H9 (cell line): ENCODE measurements around the gene TPD52L1. TPM values are rescaled to one million over a fixed set of nuclear protein-coding genes. Genes with fewer than 3 reads are reported as not detected.

ENCODE experiments used
- DNase-seq: peaks from one replicate; pipeline ENCODE4 v3.0.0-alpha.2; 2017
- H2AFZ ChIP-seq: one replicate; pipeline ENCODE4 v1.6.1; 2013; ENCODE audit warnings: mild to moderate bottlenecking, low read length, control low read depth, moderate library complexity
- H2AK5ac ChIP-seq: 2 replicates; pipeline ENCODE4 v1.6.1; 2013; ENCODE audit warnings: low read length, control low read depth, mixed read lengths; ENCODE audit not compliant: insufficient read length
- H2BK120ac ChIP-seq: one replicate; pipeline ENCODE4 v1.6.1; 2013; ENCODE audit warnings: low read depth, mild to moderate bottlenecking, low read length, control low read depth, inconsistent platforms; ENCODE audit not compliant: poor library complexity, severe bottlenecking
- H2BK12ac ChIP-seq: 2 replicates; pipeline ENCODE4 v1.6.1; 2013; ENCODE audit warnings: low read length, control low read depth, mixed read lengths, low read depth; ENCODE audit not compliant: insufficient read length
- H2BK15ac ChIP-seq: 2 replicates; pipeline ENCODE4 v1.6.1; 2013; ENCODE audit warnings: low read depth, low read length, control low read depth
- H2BK20ac ChIP-seq: one replicate; pipeline ENCODE4 v1.6.1; 2013; ENCODE audit warnings: low read depth, mild to moderate bottlenecking, low read length, control low read depth, inconsistent platforms; ENCODE audit not compliant: poor library complexity, severe bottlenecking
- H2BK5ac ChIP-seq: 2 replicates; pipeline ENCODE4 v1.6.1; 2013; ENCODE audit warnings: low read length, control low read depth, mixed read lengths; ENCODE audit not compliant: insufficient read length
- H3K14ac ChIP-seq: 2 replicates; pipeline ENCODE4 v1.6.1; 2013; ENCODE audit warnings: low read length, control low read depth; ENCODE audit not compliant: insufficient read depth
- H3K18ac ChIP-seq: 2 replicates; pipeline ENCODE4 v1.6.1; 2013; ENCODE audit warnings: low read depth, mild to moderate bottlenecking, mixed read lengths, low read length, control low read depth; ENCODE audit not compliant: insufficient read length
- H3K23ac ChIP-seq: 2 replicates; pipeline ENCODE4 v1.6.1; 2013; ENCODE audit warnings: low read length, control low read depth, mixed read lengths, low read depth; ENCODE audit not compliant: insufficient read length
- H3K23me2 ChIP-seq: 2 replicates; pipeline ENCODE4 v1.6.1; 2013; ENCODE audit warnings: low read depth, mild to moderate bottlenecking, mixed read lengths, low read length, control low read depth; ENCODE audit not compliant: insufficient read length, poor library complexity, severe bottlenecking
- H3K27ac ChIP-seq: 2 replicates; pipeline ENCODE4 v1.5.1; 2013; ENCODE audit warnings: low read length, control low read depth, mixed read lengths, low read depth; ENCODE audit not compliant: insufficient read length
- H3K27me3 ChIP-seq: 2 replicates; pipeline ENCODE4 v1.6.1; 2013; ENCODE audit warnings: low read length, control low read depth, inconsistent platforms; ENCODE audit not compliant: insufficient read depth
- H3K4ac ChIP-seq: 2 replicates; pipeline ENCODE4 v1.6.1; 2013; ENCODE audit warnings: low read depth, mild to moderate bottlenecking, control low read depth, inconsistent platforms, low read length, moderate library complexity
- H3K4me1 ChIP-seq: 2 replicates; pipeline ENCODE4 v1.6.1; 2013; ENCODE audit warnings: low read length, control low read depth, inconsistent platforms; ENCODE audit not compliant: insufficient read depth
- H3K4me2 ChIP-seq: 2 replicates; pipeline ENCODE4 v1.6.1; 2013; ENCODE audit warnings: low read length, control low read depth, mixed read lengths; ENCODE audit not compliant: insufficient read length, insufficient read depth
- H3K56ac ChIP-seq: 2 replicates; pipeline ENCODE4 v1.6.1; 2013; ENCODE audit warnings: low read depth, mild to moderate bottlenecking, mixed read lengths, low read length, control low read depth; ENCODE audit not compliant: insufficient read length
- H3K79me1 ChIP-seq: 2 replicates; pipeline ENCODE4 v1.6.1; 2013; ENCODE audit warnings: low read depth, mild to moderate bottlenecking, moderate library complexity, low read length, control low read depth, inconsistent platforms; ENCODE audit not compliant: insufficient read depth, poor library complexity, severe bottlenecking
- H3K79me2 ChIP-seq: 2 replicates; pipeline ENCODE4 v1.6.1; 2013; ENCODE audit warnings: low read length, control low read depth, inconsistent platforms; ENCODE audit not compliant: insufficient read depth
- H3K9ac ChIP-seq: 2 replicates; pipeline ENCODE4 v1.6.1; 2013; ENCODE audit warnings: low read length, control low read depth, mixed read lengths; ENCODE audit not compliant: insufficient read length; ENCODE audit errors: extremely low read depth
- H3K9me3 ChIP-seq: one replicate; pipeline ENCODE4 v1.6.1; 2013; ENCODE audit warnings: low read depth, low read length, inconsistent platforms; ENCODE audit not compliant: control insufficient read depth
- H3T11ph ChIP-seq: one replicate; pipeline ENCODE4 v1.6.1; 2013; ENCODE audit warnings: mild to moderate bottlenecking, low read length, control low read depth, inconsistent platforms
- H4K20me1 ChIP-seq: one replicate; pipeline ENCODE4 v1.6.1; 2013; ENCODE audit not compliant: control insufficient read depth, insufficient read length, insufficient read depth
- H4K5ac ChIP-seq: 2 replicates; pipeline ENCODE4 v1.6.1; 2013; ENCODE audit warnings: low read depth, mild to moderate bottlenecking, mixed read lengths, low read length, control low read depth; ENCODE audit not compliant: insufficient read length
- H4K8ac ChIP-seq: replicated peaks from 2 replicates; pipeline ENCODE4 v1.6.1; 2013; ENCODE audit warnings: low read length, control low read depth, mixed read lengths, low read depth; ENCODE audit not compliant: insufficient read length
- H4K91ac ChIP-seq: 2 replicates; pipeline ENCODE4 v1.6.1; 2013; ENCODE audit warnings: low read depth, mild to moderate bottlenecking, moderate library complexity, mixed read lengths, low read length, control low read depth; ENCODE audit not compliant: insufficient read length
- H3K27ac Mint-ChIP-seq, 3 experiments: 2 replicates in 2 of 3; 3 replicates in 1 of 3; pipeline ENCODE4 v1.8.0; 2020 to 2021; ENCODE audit warnings: mixed read lengths in 3 of 3, mild to moderate bottlenecking in 1 of 3, moderate library complexity in 1 of 3
- H3K27me3 Mint-ChIP-seq: 2 replicates; pipeline ENCODE4 v1.8.0; 2021; ENCODE audit warnings: low read depth, mild to moderate bottlenecking, moderate library complexity, mixed read lengths
- H3K36me3 Mint-ChIP-seq, 3 experiments: 2 replicates in 2 of 3; 3 replicates in 1 of 3; pipeline ENCODE4 v1.8.0; 2020 to 2021; ENCODE audit warnings: low read depth in 3 of 3, mixed read lengths in 3 of 3; ENCODE audit not compliant: insufficient read depth in 1 of 3
- H3K4me1 Mint-ChIP-seq, 2 experiments: 2 replicates each; pipeline ENCODE4 v1.8.0; 2020; ENCODE audit warnings: mixed read lengths in 2 of 2
- H3K4me3 Mint-ChIP-seq, 2 experiments: 2 replicates in 1 of 2; 3 replicates in 1 of 2; pipeline ENCODE4 v1.8.0; 2020 to 2021; ENCODE audit warnings: mild to moderate bottlenecking in 2 of 2, mixed read lengths in 2 of 2, moderate library complexity in 1 of 2
- H3K9me3 Mint-ChIP-seq, 2 experiments: 2 replicates in 1 of 2; 3 replicates in 1 of 2; pipeline ENCODE4 v1.8.0; 2020; ENCODE audit warnings: mild to moderate bottlenecking in 2 of 2, mixed read lengths in 2 of 2, moderate library complexity in 1 of 2
- CTCF ChIP-seq: fragments of 200-600 bp; sonication (generic); conservative IDR thresholded peaks from 3 replicates; pipeline ENCODE4 v1.8.0; 2021; ENCODE audit warnings: antibody characterized with exemption, mild to moderate bottlenecking
- WGBS: extraction: QIAGEN DNeasy Blood & Tissue Kit; methylation state at CpG from one replicate; pipeline ENCODE4 v1.1.7; 2013; ENCODE audit warnings: missing lambda C conversion rate, low lambda C conversion rate, mixed read lengths; ENCODE audit not compliant: insufficient read length; ENCODE audit errors: extremely low coverage; 5-methylcytosine and 5-hydroxymethylcytosine counted together
- total RNA-seq: library from RNA; stranded (reverse); gene quantifications from 2 replicates; pipeline ENCODE4 v1.2.1, GENCODE V29; 2021

Gene TPD52L1
- total RNA-seq, 1 experiment from 2014 or later, result 6.6 TPM

DNA sequence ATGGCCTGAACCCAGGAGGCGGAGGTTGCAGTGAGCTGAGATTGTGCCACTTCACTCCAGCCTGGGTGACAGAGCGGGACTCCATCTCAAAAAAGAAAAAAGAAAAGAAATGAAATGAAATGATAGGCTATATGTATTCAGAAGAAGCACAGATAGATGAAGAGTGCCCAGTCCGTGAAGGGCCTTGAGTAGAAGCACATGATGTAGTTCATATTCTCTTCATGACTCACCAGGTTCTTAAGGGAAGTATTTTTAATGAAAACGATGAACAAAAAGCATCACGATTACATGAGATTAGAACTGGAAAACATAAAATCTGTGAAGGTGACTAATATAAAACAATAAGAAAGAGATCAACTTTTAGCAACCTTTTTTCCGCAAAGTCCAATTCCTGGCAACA, 29.8 kb downstream of the TPD52L1 start:
- H2AK5ac ChIP-seq, result no peak overlapping the region
- no peak overlapping the region for H2BK20ac ChIP-seq
- H3K9me3 Mint-ChIP-seq, result no peaks in the 10 kb centered on the region
- H3K36me3 Mint-ChIP-seq, result no peaks in the 10 kb centered on the region
- no peak overlapping the region for H3K4me2 ChIP-seq
- no peak overlapping the region for H2AFZ ChIP-seq
- DNase-seq, result no peak
- H4K5ac ChIP-seq, result no peak overlapping the region
- H4K8ac ChIP-seq, result no peak overlapping the region
- no peak overlapping the region for H2BK120ac ChIP-seq
- H3K56ac ChIP-seq, result no peak overlapping the region
- no peak overlapping the region for H3K23ac ChIP-seq
- no peak overlapping the region for H2BK5ac ChIP-seq
- H3K4me1 Mint-ChIP-seq, result no peaks in the 10 kb centered on the region
- H3K23me2 ChIP-seq, result no peaks in the 10 kb centered on the region
- H3K79me2 ChIP-seq, result no peaks in the 10 kb centered on the region
- no peak overlapping the region for H3K4ac ChIP-seq
- H2BK15ac ChIP-seq, result no peak overlapping the region
- no peak for TF ChIP-seq CTCF
- H4K91ac ChIP-seq, result no peak overlapping the region
- H3K27me3 ChIP-seq, result no peaks in the 10 kb centered on the region
- H3K9ac ChIP-seq, result no peak overlapping the region
- no peaks in the 10 kb centered on the region for H3K79me1 ChIP-seq
- H3T11ph ChIP-seq, result no peak overlapping the region
- H4K20me1 ChIP-seq, result no peaks in the 10 kb centered on the region
- H3K27me3 Mint-ChIP-seq, result no peaks in the 10 kb centered on the region; the same call in 1 of the 2 replicates
- H3K18ac ChIP-seq, result no peak overlapping the region
- no peak overlapping the region for H3K14ac ChIP-seq
- no peak overlapping the region for H3K27ac ChIP-seq
- H3K4me1 ChIP-seq, result no peaks in the 10 kb centered on the region
- H2BK12ac ChIP-seq, result no peak overlapping the region
- no peaks in the 10 kb centered on the region for H3K9me3 ChIP-seq
- H3K4me3 Mint-ChIP-seq, result no peak overlapping the region
- no CpG with 5 or more reads among the region's 6 CpGs for WGBS
- no peak overlapping the region for H3K27ac Mint-ChIP-seq
